Right ventricle myocardium inferior (tissue), 1 donor: ENCODE data around the gene CBL. TPM values are rescaled to one million over a fixed set of nuclear protein-coding genes. Genes with fewer than 3 reads are reported as not detected.
A peak's percentile ranks its signal among the peaks of the same experiment; 100 is the strongest.
"Not testable (repeated sequence)": the region's sequence is repeated elsewhere in the genome, so short reads cannot be mapped to it uniquely, and the experiment has no call there.

Source experiments
- ATAC-seq: fragments of 200-7000 bp; cut with Tn5 transposase; one replicate; pipeline ENCODE4 v1.9.1; 2020; ENCODE audit warnings: mild to moderate bottlenecking, moderate library complexity
- DNase-seq: peaks from one replicate; pipeline ENCODE4 v3.0.0; 2021; ENCODE audit errors: missing footprints
- intact Hi-C: fragments of 100-400 bp; cut with DNase I; formaldehyde crosslinking; loops from one replicate; pipeline ENCODE4 v1.11.0; 2022
- long read RNA-seq: library from polyadenylated mRNA; unstranded; transcript quantifications from one replicate; pipeline ENCODE4 v2.0.0, GENCODE V29; 2021
- total RNA-seq: library from RNA; stranded (reverse); fragmentation: NEBNext Ultra II Directional; extraction: Animal tissue kit (Norgen Biotek cat#: 25700); gene quantifications from one replicate; pipeline ENCODE4 v1.2.1, GENCODE V29; 2021
- donor health status: DM: no; HTN: yes; CAD: no; lungs with severe emphysema.

Gene CBL
- 7.1 TPM for total RNA-seq
- long read RNA-seq, partial matches to known transcripts: 1 of 1 reads
- long read RNA-seq, other reads (novel, unspliced or antisense): 0 of 1 reads

GRCh38 chr11:119205574-119206510, at the start of gene CBL:
CBL (plus strand) TSS chr11:119206339; CDS start chr11:119206418, 79 bp downstream.
- intact Hi-C loops: loop anchor here (1.0 to 2.0 kb wide), 2 partner anchors 78 to 111 kb away; partner anchors contain the start of gene MCAM
- DNase-seq: peak; percentile 95
- ATAC-seq: peak; percentile 98

GRCh38 chr11:119156496-119156895, 49.6 kb upstream of the CBL start:
- DNase-seq: no peak
- no peak for ATAC-seq
- intact Hi-C loops: no loop called here

- DNase-seq (no peak), ATAC-seq (no peak)
- intact Hi-C loops: no loop called here
Observed at GRCh38 chr11:119157063-119157462, 49.1 kb upstream of the CBL start.

- intact Hi-C loops: no loop called here
- ATAC-seq: no peak
Observed at GRCh38 chr11:119158467-119158866, 47.7 kb upstream of the CBL start.

GRCh38 chr11:119160151-119160550, 46.0 kb upstream of the CBL start:
- DNase-seq (no peak), ATAC-seq (no peak)
- intact Hi-C loops: no loop called here

More at GRCh38 chr11:119158467-119158866, 47.7 kb upstream of the CBL start:
- no peak for DNase-seq

- DNase-seq (no peak), ATAC-seq (no peak)
- intact Hi-C loops: no loop called here
Observed at GRCh38 chr11:119161871-119162270, 44.3 kb upstream of the CBL start.

- ATAC-seq (no peak), DNase-seq (no peak)
- intact Hi-C loops: no loop called here
Observed at GRCh38 chr11:119166368-119167076, 39.6 kb upstream of the CBL start.

- ATAC-seq, intact Hi-C loops, DNase-seq: not testable (repeated sequence)
Observed at GRCh38 chr11:119167077-119167458, 39.1 kb upstream of the CBL start.

- DNase-seq: no peak
- ATAC-seq: no peak
- intact Hi-C loops: loop anchor here (2.0 kb wide), 1 partner anchor 29 kb away; no protein-coding TSS in a partner anchor
Observed at GRCh38 chr11:119167933-119168332, 38.2 kb upstream of the CBL start.

- intact Hi-C loops: loop anchor here (2.0 kb wide), 1 partner anchor 28 kb away; no protein-coding TSS in a partner anchor
- ATAC-seq (peak; percentile 96), DNase-seq (peak; percentile 95)
Observed at GRCh38 chr11:119168471-119169281, 37.5 kb upstream of the CBL start, which contains the start of gene NLRX1. NLRX1 (plus strand) TSS chr11:119168725; CDS start chr11:119171404, 2,679 bp downstream.

- intact Hi-C loops: loop anchor here (2.0 kb wide), 1 partner anchor 28 kb away; no protein-coding TSS in a partner anchor
- DNase-seq (no peak), ATAC-seq (peak; percentile 61)
Observed at GRCh38 chr11:119169282-119169719, 36.8 kb upstream of the CBL start.

- ATAC-seq (no peak), DNase-seq (no peak)
- intact Hi-C loops: no loop called here
Observed at GRCh38 chr11:119172513-119172912, 33.6 kb upstream of the CBL start.

- DNase-seq (no peak), ATAC-seq (no peak)
- intact Hi-C loops: no loop called here
Observed at GRCh38 chr11:119173453-119173852, 32.7 kb upstream of the CBL start.

GRCh38 chr11:119175493-119176077, 30.6 kb upstream of the CBL start:
- intact Hi-C loops: no loop called here
- ATAC-seq (no peak), DNase-seq (no peak)

- intact Hi-C loops: no loop called here
Observed at GRCh38 chr11:119178166-119178680, 27.9 kb upstream of the CBL start.

GRCh38 chr11:119179342-119179741, 26.8 kb upstream of the CBL start:
- DNase-seq (no peak), ATAC-seq (no peak)
- intact Hi-C loops: no loop called here

More at GRCh38 chr11:119178166-119178680, 27.9 kb upstream of the CBL start:
- no peak for ATAC-seq
- no peak for DNase-seq

- no peak for DNase-seq
- ATAC-seq: no peak
- intact Hi-C loops: no loop called here
Observed at GRCh38 chr11:119179983-119180382, 26.2 kb upstream of the CBL start.
